Spleen (tissue), 13 donors: ENCODE data around the gene MBL2. TPM values are rescaled to one million over a fixed set of nuclear protein-coding genes. Genes with fewer than 3 reads are reported as not detected.

Source experiments
- DNase-seq: peaks from one replicate; pipeline ENCODE4 v3.0.0-alpha.2; 2020
- H3K27ac ChIP-seq, 8 donors: fragments of 200-600 bp; sonication (generic) in 7 of 8; 1 replicate in 4 of 8; 2 replicates in 4 of 8; pipeline versions ENCODE4 v1.5.0 to v1.8.0; 2016 to 2021; ENCODE audit warnings: inconsistent platforms in 4 of 8, mild to moderate bottlenecking in 4 of 8, moderate library complexity in 1 of 8
- H3K27me3 ChIP-seq, 7 donors: fragments of 200-600 bp; sonication (generic) in 6 of 7; replicated peaks in 1 of 7; 1 replicate in 4 of 7; 2 replicates in 3 of 7; pipeline versions ENCODE4 v1.5.0 to v1.8.0; 2016 to 2021; ENCODE audit warnings: inconsistent platforms in 3 of 7, mild to moderate bottlenecking in 1 of 7
- H3K36me3 ChIP-seq, 6 donors: fragments of 200-600 bp; sonication (generic) in 5 of 6; 1 replicate in 4 of 6; 2 replicates in 2 of 6; pipeline versions ENCODE4 v1.5.0 to v1.8.0; 2016 to 2021; ENCODE audit warnings: inconsistent platforms in 2 of 6
- H3K4me1 ChIP-seq, 6 donors: fragments of 200-600 bp; sonication (generic) in 5 of 6; 1 replicate in 3 of 6; 2 replicates in 3 of 6; pipeline versions ENCODE4 v1.5.0 to v1.8.0; 2016 to 2021; ENCODE audit warnings: inconsistent platforms in 3 of 6
- H3K4me3 ChIP-seq, 8 donors: fragments of 200-600 bp; sonication (generic) in 7 of 8; 1 replicate in 4 of 8; 2 replicates in 4 of 8; pipeline versions ENCODE4 v1.5.0 to v1.8.0; 2016 to 2021; ENCODE audit warnings: inconsistent platforms in 4 of 8, mild to moderate bottlenecking in 4 of 8, moderate library complexity in 2 of 8
- H3K9me3 ChIP-seq, 8 donors: fragments of 200-600 bp; sonication (generic) in 7 of 8; 1 replicate in 4 of 8; 2 replicates in 4 of 8; pipeline versions ENCODE4 v1.5.0 to v1.8.0; 2016 to 2021; ENCODE audit warnings: inconsistent platforms in 4 of 8
- CTCF ChIP-seq, 11 experiments: fragments of 200-600 bp in 7 of 11; fragments of 450-650 bp in 4 of 11; sonication (generic) in 4 of 11; IDR thresholded peaks in 8 of 11; conservative IDR thresholded peaks in 3 of 11; 1 replicate in 7 of 11; 2 replicates in 4 of 11; pipeline versions ENCODE4 v1.4.0 to v1.8.0; 2016 to 2021; ENCODE audit warnings: antibody characterized with exemption in 11 of 11, inconsistent platforms in 4 of 11, mild to moderate bottlenecking in 1 of 11
- POLR2A ChIP-seq, 3 donors: fragments of 450-650 bp; IDR thresholded peaks; one replicate each; pipeline ENCODE4 v1.5.1; 2017; ENCODE audit warnings: antibody characterized with exemption in 3 of 3, mild to moderate bottlenecking in 1 of 3
- POLR2AphosphoS5 ChIP-seq, 3 donors: sonication (generic); formaldehyde crosslinking; IDR thresholded peaks; one replicate each; pipeline ENCODE4 v1.5.1; 2017; ENCODE audit warnings: antibody characterized with exemption in 3 of 3
- WGBS, 5 donors: extraction: QIAGEN DNeasy Blood & Tissue Kit in 3 of 5; methylation state at CpG; one replicate each; pipeline versions ENCODE4 v1.1.5 to v1.1.7; 2013 to 2018; 5-methylcytosine and 5-hydroxymethylcytosine counted together
- intact Hi-C: fragments of 100-400 bp; cut with DNase I; formaldehyde crosslinking; loops from one replicate; pipeline ENCODE4 v1.15.0; 2023; ENCODE audit warnings: low total_unique reads
- long read RNA-seq, 2 donors: transcript quantifications; one replicate each; lab custom pipeline, GENCODE V29; 2026
- polyA plus RNA-seq, 3 donors: library from polyadenylated mRNA; stranded (reverse); fragments of 200-250 nt; gene quantifications; one replicate each; pipeline ENCODE4 v1.2.1, GENCODE V29; 2013
- total RNA-seq, 7 donors: library from RNA; depleted of rRNA in 3 of 7; stranded (reverse); fragments of >200 nt in 3 of 7; fragmentation: NEBNext Ultra II Directional in 4 of 7; extraction: Animal tissue kit (Norgen Biotek cat#: 25700) in 4 of 7; gene quantifications; one replicate each; pipeline versions ENCODE4 v1.1.0 to v1.2.1, GENCODE V29; 2016 to 2021
- donor health status: healthy with polysubstance abuse.
- donor health status: DM: no; HTN: no; CAD: no; lungs with moderate emphysema.
- donor health status: DM: no; HTN: no; CAD: no.
- donor health status: Bipolar disorder and iron deficiency.
- donor health status: healthy.
- donor health status: DM: no; HTN: no; CAD: no.
- donor health status: DM: yes; HTN: yes; CAD: no.

The MBL2 gene
- total RNA-seq, result under 1 TPM in 3 of 7 donors, not detected in 4; 0.10 to 0.18 (median 0.13) TPM
- under 1 TPM in 1 of 3 donors, not detected in 2; 0.02 TPM for polyA plus RNA-seq
- long read RNA-seq, donor 1, result 0 reads
- long read RNA-seq, donor 2, result 0 reads

- TF ChIP-seq POLR2AphosphoS5 (IDR thresholded peaks at IDR 0.05) (peak in 1 of 3 donors; percentile 13), CTCF (IDR thresholded peaks at IDR 0.05 in 8 of 11, conservative IDR thresholded peaks at IDR 0.05 in 3 of 11) (no peak), POLR2A (IDR thresholded peaks at IDR 0.05) (no peak)
- 63 to 86% (median 69%) methylated on average over 3 of the region's 3 CpGs for WGBS, 5 donors
- Histone ChIP-seq H3K9me3 (no peaks in the 10 kb centered on the region), H3K27ac (no peak within 1 kb of the TSS), H3K27me3 (no peaks in the 10 kb centered on the region), H3K4me3 (no peak within 1 kb of the TSS), H3K4me1 (peaks cover 0 to 9% (median 0%) of the 10 kb centered on the region in 6 donors), H3K36me3 (no peaks in the 10 kb centered on the region)
- intact Hi-C loops, result no loop called here
- DNase-seq, result no peak
These were observed at the start of gene MBL2 for GRCh38 chr10:52772623-52773022. TSS of gene MBL2 (minus strand) at chr10:52772784. CDS start at chr10:52771635, 1,149 bp downstream.

- no peak overlapping the region for H3K4me3 ChIP-seq
- TF ChIP-seq POLR2A (IDR thresholded peaks at IDR 0.05) (no peak), POLR2AphosphoS5 (IDR thresholded peaks at IDR 0.05) (no peak), CTCF (IDR thresholded peaks at IDR 0.05 in 8 of 11, conservative IDR thresholded peaks at IDR 0.05 in 3 of 11) (no peak)
- H3K27ac ChIP-seq, result no peak overlapping the region
- H3K9me3 ChIP-seq, result no peaks in the 10 kb centered on the region
- DNase-seq, result no peak
- H3K4me1 ChIP-seq, result no peaks in the 10 kb centered on the region
- 83 to 94% (median 88%) methylated on average over 1 of the region's 1 CpG for WGBS, 5 donors
- no peaks in the 10 kb centered on the region for H3K36me3 ChIP-seq
- H3K27me3 ChIP-seq, result no peaks in the 10 kb centered on the region
- intact Hi-C loops, result no loop called here
These were observed 47.7 kb upstream of the MBL2 start for GRCh38 chr10:52820309-52820708.

DNA sequence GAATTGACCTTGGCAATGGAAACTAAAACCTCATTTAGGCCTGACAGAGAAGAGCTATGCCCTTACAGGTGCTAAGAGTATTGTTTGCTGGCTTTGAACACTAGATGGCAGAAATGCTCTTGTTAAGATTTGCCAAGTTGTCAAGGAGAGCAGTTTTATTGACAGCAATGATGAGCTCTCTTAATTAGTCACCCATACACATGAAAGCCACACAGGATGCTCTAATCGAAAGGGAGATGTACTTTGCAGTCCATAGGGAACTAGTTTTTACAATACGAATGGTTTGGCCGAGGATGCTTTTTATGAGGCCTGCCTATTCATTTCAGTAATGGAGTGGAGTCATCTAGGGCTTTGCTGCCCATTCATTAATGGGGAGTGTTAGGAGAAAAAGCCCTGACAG lies 45.4 kb upstream of the MBL2 start:
- H3K4me1 ChIP-seq, result no peaks in the 10 kb centered on the region
- H3K36me3 ChIP-seq, result no peaks in the 10 kb centered on the region
- TF ChIP-seq POLR2A (IDR thresholded peaks at IDR 0.05) (no peak), POLR2AphosphoS5 (IDR thresholded peaks at IDR 0.05) (no peak), CTCF (IDR thresholded peaks at IDR 0.05 in 8 of 11, conservative IDR thresholded peaks at IDR 0.05 in 3 of 11) (peak in 1 of 11 experiments; percentile 26)
- H3K4me3 ChIP-seq, result no peak overlapping the region
- no peaks in the 10 kb centered on the region for H3K9me3 ChIP-seq
- no peaks in the 10 kb centered on the region for H3K27me3 ChIP-seq
- no peak for DNase-seq
- intact Hi-C loops, result no loop called here
- no peak overlapping the region for H3K27ac ChIP-seq
- WGBS, 5 donors, result 38 to 59% (median 47%) methylated on average over 3 of the region's 3 CpGs

- TF ChIP-seq POLR2AphosphoS5 (IDR thresholded peaks at IDR 0.05) (no peak), POLR2A (IDR thresholded peaks at IDR 0.05) (no peak), CTCF (IDR thresholded peaks at IDR 0.05 in 8 of 11, conservative IDR thresholded peaks at IDR 0.05 in 3 of 11) (no peak)
- Histone ChIP-seq H3K27ac (no peak overlapping the region), H3K27me3 (no peaks in the 10 kb centered on the region), H3K4me3 (no peak overlapping the region), H3K9me3 (no peaks in the 10 kb centered on the region), H3K4me1 (no peaks in the 10 kb centered on the region), H3K36me3 (no peaks in the 10 kb centered on the region)
- DNase-seq, result no peak
- intact Hi-C loops, result no loop called here
- 20 to 37% (median 29%) methylated on average over 5 of the region's 5 CpGs for WGBS, 5 donors
These were observed 41.9 kb upstream of the MBL2 start for GRCh38 chr10:52814506-52814905.
